Osteoblast (primary cell): ENCODE results near the gene RRAS2. TPM values are rescaled to one million over a fixed set of nuclear protein-coding genes. Genes with fewer than 3 reads are reported as not detected.

ENCODE experiments used
- DNase-seq: peaks from one replicate; pipeline ENCODE4 v3.0.0; 2011; ENCODE audit warnings: low spot score, mixed read lengths; ENCODE audit not compliant: insufficient read length; ENCODE audit errors: missing footprints
- H2AFZ ChIP-seq: 2 replicates; pipeline ENCODE4 v1.6.0; 2011; ENCODE audit warnings: mild to moderate bottlenecking, low read length
- H3K27ac ChIP-seq: 2 replicates; pipeline ENCODE4 v1.5.1; 2011; ENCODE audit warnings: mild to moderate bottlenecking, low read depth, low read length, moderate library complexity
- H3K27me3 ChIP-seq: 2 replicates; pipeline ENCODE4 v1.6.0; 2012; ENCODE audit warnings: mild to moderate bottlenecking, control low read depth, inconsistent platforms, low read length, moderate library complexity; ENCODE audit not compliant: insufficient read depth
- H3K36me3 ChIP-seq: 2 replicates; pipeline ENCODE4 v1.5.1; 2011; ENCODE audit warnings: mild to moderate bottlenecking, low read length, control low read depth, moderate library complexity; ENCODE audit not compliant: insufficient read depth
- H3K4me1 ChIP-seq: 2 replicates; pipeline ENCODE4 v1.5.1; 2011; ENCODE audit warnings: mild to moderate bottlenecking, low read length, control low read depth, moderate library complexity; ENCODE audit not compliant: insufficient read depth
- H3K4me2 ChIP-seq: 2 replicates; pipeline ENCODE4 v1.6.0; 2011; ENCODE audit warnings: mild to moderate bottlenecking, low read length; ENCODE audit not compliant: insufficient read depth
- H3K4me3 ChIP-seq: fragments of 200-600 bp; sonication (generic); 3 replicates; pipeline ENCODE4 v1.5.1; 2012; ENCODE audit warnings: mild to moderate bottlenecking, low read length, inconsistent platforms; ENCODE audit not compliant: insufficient read depth
- H3K79me2 ChIP-seq: 2 replicates; pipeline ENCODE4 v1.6.0; 2012; ENCODE audit warnings: mild to moderate bottlenecking, low read length, control low read depth, inconsistent platforms; ENCODE audit not compliant: insufficient read depth
- H3K9me3 ChIP-seq: 2 replicates; pipeline ENCODE4 v1.5.1; 2011; ENCODE audit warnings: low read depth, low read length, control low read depth
- H4K20me1 ChIP-seq: 2 replicates; pipeline ENCODE4 v1.6.0; 2012; ENCODE audit warnings: mild to moderate bottlenecking, low read length, control low read depth; ENCODE audit not compliant: insufficient read depth
- CTCF ChIP-seq: IDR thresholded peaks from 2 replicates; pipeline ENCODE4 v1.5.1; 2011; ENCODE audit warnings: mild to moderate bottlenecking, low read depth, low read length, moderate library complexity; ENCODE audit errors: extremely low read depth
- total RNA-seq: library from RNA; depleted of rRNA; stranded (reverse); fragments of >200 nt; gene quantifications from 2 replicates; pipeline ENCODE4 v1.2.3, GENCODE V29; 2012

The RRAS2 gene
- total RNA-seq, 1 donor, result 101 TPM

DNA sequence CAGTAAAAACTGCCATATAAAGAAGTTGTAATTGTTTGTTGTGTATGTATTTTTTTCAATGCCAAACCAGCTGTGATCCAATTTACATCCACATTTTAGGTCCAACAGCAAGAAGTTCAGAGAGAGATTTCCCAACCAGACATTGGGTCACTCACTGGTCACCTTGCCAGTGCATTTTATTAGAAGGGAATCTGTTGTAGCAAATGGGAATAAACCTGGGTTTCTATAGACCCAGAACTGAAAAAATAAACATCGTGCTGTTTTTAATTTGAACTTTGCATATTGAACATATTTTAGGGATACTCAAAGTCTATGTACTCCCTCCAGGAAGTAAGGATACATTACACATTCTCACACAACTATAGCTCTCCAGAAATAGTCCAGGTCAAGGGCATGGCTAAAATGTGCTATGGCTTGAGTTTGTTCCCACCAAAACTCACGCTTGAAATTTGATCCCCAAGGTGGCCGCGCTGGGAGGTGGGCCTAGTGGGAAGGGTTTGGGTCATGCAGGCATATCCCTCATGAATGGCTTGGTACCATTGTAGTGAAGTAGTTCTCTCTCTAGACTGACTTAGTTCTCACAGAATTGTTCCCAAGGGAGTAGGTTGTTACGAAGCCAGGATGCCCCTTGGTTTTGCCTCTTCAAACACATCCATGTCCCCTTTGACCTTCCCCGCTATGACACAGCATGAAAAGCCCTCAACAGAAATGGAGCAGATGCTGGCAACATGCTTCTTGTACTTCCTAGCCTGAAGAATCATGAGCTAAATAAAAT, 90.9 kb downstream of the RRAS2 start:
- H3K9me3 ChIP-seq, result no peaks in the 10 kb centered on the region
- no peak overlapping the region for H3K27ac ChIP-seq
- H4K20me1 ChIP-seq, result no peaks in the 10 kb centered on the region
- no peak overlapping the region for H3K4me2 ChIP-seq
- no peak for TF ChIP-seq CTCF
- no peaks in the 10 kb centered on the region for H3K79me2 ChIP-seq
- no peak for DNase-seq
- H3K36me3 ChIP-seq, result peaks cover 14% of the 10 kb centered on the region
- H2AFZ ChIP-seq, result no peak overlapping the region
- no peaks in the 10 kb centered on the region for H3K27me3 ChIP-seq
- no peak overlapping the region for H3K4me3 ChIP-seq
- H3K4me1 ChIP-seq, result no peaks in the 10 kb centered on the region

DNA sequence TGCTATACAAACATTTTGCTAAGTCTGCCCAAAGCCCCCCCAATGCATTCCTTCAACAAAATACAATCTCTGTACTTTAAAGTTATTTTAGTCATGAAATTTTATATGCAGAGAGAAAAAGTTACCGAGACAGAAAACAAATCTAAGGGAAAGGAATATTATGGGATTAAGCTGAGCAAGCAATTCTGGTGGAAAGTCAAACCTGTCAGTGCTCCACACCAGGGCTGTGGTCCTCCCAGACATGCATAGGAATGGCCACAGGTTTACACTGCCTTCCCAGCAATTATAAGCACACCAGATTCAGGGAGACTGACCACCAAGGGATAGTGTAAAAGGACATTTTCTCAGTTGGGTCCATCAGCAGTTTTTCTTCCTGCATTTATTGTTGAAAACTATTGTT, 92.4 kb downstream of the RRAS2 start:
- Histone ChIP-seq H3K36me3 (peaks cover 14% of the 10 kb centered on the region), H3K79me2 (no peaks in the 10 kb centered on the region), H3K27ac (no peak overlapping the region), H4K20me1 (no peaks in the 10 kb centered on the region), H2AFZ (no peak overlapping the region), H3K4me2 (no peak overlapping the region), H3K27me3 (no peaks in the 10 kb centered on the region), H3K9me3 (no peaks in the 10 kb centered on the region), H3K4me1 (no peaks in the 10 kb centered on the region), H3K4me3 (no peak overlapping the region)
- no peak for TF ChIP-seq CTCF
- no peak for DNase-seq

GRCh38 chr11:14264966-14265365, 94.0 kb downstream of the RRAS2 start:
- Histone ChIP-seq H3K27ac (no peak overlapping the region), H3K27me3 (no peaks in the 10 kb centered on the region), H2AFZ (no peak overlapping the region), H3K4me3 (no peak overlapping the region), H3K4me2 (no peak overlapping the region), H3K9me3 (no peaks in the 10 kb centered on the region), H3K4me1 (no peaks in the 10 kb centered on the region), H3K79me2 (no peaks in the 10 kb centered on the region), H4K20me1 (no peaks in the 10 kb centered on the region), H3K36me3 (peaks cover 14% of the 10 kb centered on the region)
- no peak for TF ChIP-seq CTCF
- no peak for DNase-seq

DNA sequence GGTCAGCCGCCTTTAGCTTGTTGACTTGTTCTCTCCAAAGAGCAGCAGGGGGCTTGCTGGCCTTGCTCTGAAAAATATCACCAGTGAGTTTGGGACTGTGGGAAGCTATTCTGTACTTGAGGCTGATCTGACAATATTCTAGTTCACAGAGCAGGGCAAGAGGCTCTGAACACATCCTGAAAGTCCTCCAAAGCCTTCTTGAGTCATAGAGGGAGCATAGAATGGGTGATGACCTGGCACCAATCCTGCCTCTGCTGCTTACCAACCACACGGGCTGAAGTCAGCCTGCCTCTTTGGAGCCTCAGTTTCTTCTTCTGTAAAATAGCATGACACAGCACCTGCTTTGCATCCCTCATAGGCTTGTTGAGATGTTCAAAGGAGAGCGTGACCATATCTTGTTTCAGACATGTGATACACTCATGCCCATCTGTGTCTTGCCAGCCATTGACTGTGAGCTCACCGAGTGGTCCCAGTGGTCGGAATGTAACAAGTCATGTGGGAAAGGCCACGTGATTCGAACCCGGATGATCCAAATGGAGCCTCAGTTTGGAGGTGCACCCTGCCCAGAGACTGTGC, 96.6 kb downstream of the RRAS2 start:
- no peak for DNase-seq

More for the DNA sequence above, 96.6 kb downstream of the RRAS2 start:
- no peak for TF ChIP-seq CTCF
- H3K4me2 ChIP-seq, result no peak overlapping the region
- H3K9me3 ChIP-seq, result no peaks in the 10 kb centered on the region
- H3K79me2 ChIP-seq, result no peaks in the 10 kb centered on the region
- no peak overlapping the region for H2AFZ ChIP-seq
- no peaks in the 10 kb centered on the region for H4K20me1 ChIP-seq
- H3K4me1 ChIP-seq, result peaks cover 12% of the 10 kb centered on the region
- H3K36me3 ChIP-seq, result peaks cover 14% of the 10 kb centered on the region
- H3K27me3 ChIP-seq, result peaks cover 4% of the 10 kb centered on the region
- H3K4me3 ChIP-seq, result no peak overlapping the region
- H3K27ac ChIP-seq, result no peak overlapping the region
